GM21737 (cell line): Measurements from ENCODE around the gene C8A.

ENCODE experiments used
- ATAC-seq: cut with Tn5 transposase; IDR thresholded peaks from one replicate; pipeline ENCODE4 v1.9.1; 2021; ENCODE audit warnings: mild to moderate bottlenecking, moderate library complexity; ENCODE audit not compliant: unreplicated experiment

C8A gene

DNA sequence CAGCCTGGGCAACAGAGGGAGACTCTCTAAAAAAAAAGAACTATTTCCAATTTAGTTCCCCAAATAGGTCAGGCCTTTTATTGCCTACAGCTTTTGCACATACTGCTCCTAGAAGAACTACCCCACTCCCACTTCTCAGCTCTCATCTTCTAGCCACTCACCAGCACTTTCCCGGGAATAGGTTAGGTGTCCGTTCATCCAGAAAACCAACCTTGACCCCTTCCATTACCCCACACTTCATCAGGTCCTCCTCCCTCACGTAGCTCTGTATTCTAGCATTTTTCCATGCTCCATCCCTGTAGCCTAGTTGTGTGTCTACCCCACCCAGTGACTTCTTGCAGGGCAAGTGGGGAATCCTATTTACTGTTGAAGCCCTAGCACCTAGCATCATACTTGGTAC is 68.6 kb downstream of the C8A start:
- no peak for ATAC-seq

GRCh38 chr1:56924116-56924515 is 69.5 kb downstream of the C8A start:
- ATAC-seq, result no peak

- ATAC-seq, result no peak
Measured at GRCh38 chr1:56925193-56925592, 70.6 kb downstream of the C8A start.

- no peak for ATAC-seq
Measured at GRCh38 chr1:56927171-56927570, 72.6 kb downstream of the C8A start.

- ATAC-seq, result no peak
Measured at GRCh38 chr1:56927986-56928385, 73.4 kb downstream of the C8A start.

DNA sequence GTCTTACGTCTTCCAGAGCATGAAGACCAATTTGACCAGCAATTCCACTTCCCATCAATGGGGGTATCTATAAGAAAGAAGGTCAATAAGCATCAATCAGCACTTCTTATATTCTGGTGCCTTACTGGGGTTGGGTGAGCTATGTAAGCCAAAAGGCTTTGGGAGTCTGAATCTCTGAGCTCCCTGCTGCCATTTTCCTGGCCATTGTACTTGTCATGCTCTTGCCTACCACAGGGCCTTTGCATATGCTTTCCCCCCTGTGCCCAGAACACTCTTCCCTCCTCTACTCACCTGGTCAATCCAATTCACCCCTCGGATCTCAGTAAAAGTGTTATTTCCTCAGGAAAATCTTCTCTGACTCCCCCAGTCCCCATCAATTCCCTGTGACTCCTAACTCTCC is 74.9 kb downstream of the C8A start:
- no peak for ATAC-seq

DNA sequence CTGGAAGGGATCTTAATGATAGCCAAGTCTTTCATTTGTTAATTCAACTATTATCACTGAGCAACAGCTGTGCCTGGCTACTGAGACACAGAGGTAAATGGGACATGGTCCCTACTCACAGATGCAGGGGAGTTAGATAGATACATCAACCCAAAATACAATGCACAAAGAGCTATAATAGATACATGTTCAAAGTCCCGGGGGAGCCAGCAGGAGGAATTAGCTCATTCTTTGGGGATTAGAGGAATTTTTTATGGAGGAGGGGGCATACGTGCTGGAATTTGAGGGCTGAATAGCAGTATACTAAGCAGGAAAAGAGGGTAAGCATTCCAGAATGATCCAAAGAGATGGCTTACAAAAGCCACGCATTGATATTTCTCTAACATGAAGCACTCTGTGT is 76.6 kb downstream of the C8A start:
- no peak for ATAC-seq

DNA sequence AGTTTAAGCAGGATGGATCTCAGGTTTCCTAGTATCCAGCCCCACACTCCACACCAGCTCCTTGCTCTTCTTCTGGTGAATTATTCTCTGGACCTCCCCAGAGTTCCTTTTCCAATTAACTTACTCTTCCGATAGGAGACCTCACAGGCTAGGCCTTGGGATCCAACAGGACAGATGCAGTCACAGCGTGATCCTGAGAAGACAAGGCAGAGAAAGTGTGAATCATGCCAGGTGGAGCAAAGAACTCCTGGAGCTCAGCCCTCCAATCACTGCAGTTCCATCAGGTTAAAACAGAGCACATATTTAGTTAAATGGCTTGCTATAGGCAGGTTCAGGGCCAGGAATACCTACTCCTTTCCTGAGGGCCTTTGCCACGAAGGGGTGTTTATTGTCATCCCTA is 77.1 kb downstream of the C8A start:
- no peak for ATAC-seq

GRCh38 chr1:56933161-56933560 is 78.6 kb downstream of the C8A start:
- no peak for ATAC-seq

DNA sequence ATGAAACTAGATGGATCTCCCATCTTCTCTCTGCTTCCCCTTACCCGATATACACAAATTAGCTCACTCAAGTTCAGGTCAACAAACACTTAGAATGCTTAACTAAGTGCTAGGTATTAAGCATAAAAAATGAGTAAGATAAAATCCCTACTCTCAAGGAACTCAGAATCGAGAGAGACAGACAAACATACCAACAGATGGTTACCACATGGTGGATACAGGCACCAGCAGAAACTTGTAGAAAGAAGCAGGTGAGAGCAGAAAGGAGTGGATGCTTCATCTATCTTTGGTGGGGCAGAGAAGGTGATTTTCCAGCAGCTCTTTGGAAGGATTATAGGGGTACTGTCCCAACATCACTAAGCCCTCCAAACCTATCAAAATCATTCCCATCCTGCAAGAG is 79.0 kb downstream of the C8A start:
- no peak for ATAC-seq

DNA sequence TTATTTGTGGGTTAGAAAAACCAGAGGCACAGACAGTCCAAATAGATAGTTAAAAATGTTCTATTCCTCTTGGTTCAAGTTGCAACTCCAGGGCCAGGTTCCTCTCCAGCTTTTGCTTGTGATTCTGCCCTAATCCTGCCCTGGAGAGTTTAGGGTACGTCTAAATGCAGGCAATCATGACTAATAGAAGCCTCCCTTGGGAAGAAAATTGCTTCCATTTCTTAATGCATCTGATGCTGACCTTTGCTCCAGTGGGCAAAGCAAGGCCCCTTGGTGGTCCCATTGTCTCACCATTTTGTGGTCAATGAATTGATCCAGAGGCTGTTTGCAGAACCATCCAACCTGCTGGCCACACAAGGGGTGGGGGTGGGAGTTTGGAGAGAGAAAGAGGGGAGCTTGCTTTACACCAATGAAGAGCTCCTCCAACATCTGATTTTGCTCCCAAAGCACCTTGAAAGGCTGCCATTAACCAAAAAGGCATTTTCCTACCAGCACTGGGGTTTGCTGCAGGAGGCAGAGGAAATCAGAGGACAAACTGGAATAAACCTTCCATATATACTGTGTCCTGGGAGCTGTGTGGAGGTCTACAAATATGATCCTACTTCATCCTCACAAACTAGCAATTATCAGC is 79.9 kb downstream of the C8A start:
- ATAC-seq, result no peak

DNA sequence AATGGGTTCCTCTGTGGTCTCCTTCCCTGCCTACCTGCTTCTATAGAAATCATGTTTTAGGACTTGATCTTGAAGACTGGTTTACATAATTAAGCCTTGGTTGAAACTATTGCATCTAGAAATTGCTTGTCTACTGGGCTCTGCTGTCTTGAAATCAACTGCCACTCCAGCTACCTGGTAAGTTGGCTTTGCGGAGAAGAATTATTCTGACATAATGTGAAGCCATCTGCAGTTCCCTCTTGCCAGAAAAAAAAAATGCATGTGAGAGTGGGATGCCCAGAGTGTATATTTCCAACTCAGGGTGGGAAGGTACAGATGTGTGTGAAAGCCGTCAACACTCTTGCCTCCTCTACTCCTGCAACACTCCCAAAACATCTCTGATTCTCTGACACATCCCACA is 84.0 kb downstream of the C8A start:
- no peak for ATAC-seq

DNA sequence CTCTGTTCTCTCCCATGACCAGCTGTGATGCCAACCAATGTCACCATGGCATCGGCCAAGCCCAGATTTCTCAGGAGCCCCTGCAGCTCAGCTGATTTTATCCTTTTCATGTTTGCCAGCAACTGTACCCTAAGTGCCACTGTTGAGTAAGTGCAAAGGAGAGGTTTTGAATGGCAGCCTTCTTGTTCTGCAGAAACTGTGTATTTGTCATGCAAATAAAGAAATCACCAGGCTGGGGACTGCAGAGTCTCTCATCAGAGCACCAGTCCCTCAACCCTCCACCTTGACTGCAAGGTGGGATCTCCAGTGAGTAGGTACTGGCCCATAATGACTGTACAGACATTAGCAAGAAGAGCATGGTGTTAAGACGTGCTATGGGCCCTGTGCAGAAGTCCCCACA is 84.6 kb downstream of the C8A start:
- no peak for ATAC-seq

GRCh38 chr1:56940039-56940438 is 85.4 kb downstream of the C8A start:
- no peak for ATAC-seq

DNA sequence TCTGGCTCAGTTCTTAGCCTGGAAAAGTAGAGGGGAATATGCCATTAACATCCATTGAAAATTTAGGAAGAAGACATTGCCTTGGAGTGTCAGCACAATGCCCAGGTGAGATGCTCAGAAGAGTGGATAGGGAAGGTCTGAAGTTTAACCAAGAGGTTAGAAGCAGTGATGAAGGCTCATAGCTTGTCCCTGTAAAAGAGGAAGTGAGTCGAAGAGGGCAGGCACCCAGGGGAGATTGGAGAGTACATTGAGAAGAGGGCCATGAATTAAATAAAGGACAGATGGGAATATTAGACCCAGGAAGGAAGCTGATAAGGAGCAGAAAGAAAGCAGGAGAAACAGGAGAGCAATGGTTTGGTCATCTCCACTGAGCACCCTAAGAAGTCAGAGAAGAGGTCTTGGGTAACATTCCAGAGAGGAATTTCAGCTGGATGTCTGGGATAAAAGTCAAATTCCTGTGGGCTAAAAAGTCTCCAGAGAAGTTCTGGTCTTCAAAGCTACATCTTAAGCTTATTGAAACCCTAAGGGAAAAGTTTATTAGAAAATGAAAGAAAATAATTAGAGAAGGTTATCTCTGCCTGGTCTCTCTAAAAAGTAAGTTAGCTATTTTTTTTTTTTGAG is 93.9 kb downstream of the C8A start:
- no peak for ATAC-seq

- ATAC-seq, result no peak
Measured at GRCh38 chr1:56952501-56952900, 97.9 kb downstream of the C8A start.

DNA sequence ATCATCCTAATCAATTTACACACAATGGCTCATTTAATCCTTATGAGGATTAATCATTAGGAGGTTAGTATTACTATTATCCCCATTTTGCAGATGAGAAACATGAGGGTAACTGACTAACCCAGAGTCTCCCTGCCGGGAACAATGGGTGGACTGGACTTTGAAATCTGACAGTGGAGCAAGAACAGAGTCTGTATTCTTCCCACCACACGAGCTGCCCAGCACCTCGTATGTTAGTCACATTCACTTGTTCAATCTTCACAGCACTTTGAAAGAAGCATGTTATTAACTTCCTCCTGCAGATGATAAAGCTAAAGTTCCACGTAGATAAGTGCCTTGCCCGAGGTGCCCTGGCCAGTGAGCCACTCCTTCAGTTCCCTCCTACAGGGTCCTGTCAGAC is 98.8 kb downstream of the C8A start:
- ATAC-seq, result no peak

- ATAC-seq, result no peak
Measured at GRCh38 chr1:56954664-56955063, 100.1 kb downstream of the C8A start.

- no peak for ATAC-seq
Measured at GRCh38 chr1:56957931-56958330, 103.3 kb downstream of the C8A start.

DNA sequence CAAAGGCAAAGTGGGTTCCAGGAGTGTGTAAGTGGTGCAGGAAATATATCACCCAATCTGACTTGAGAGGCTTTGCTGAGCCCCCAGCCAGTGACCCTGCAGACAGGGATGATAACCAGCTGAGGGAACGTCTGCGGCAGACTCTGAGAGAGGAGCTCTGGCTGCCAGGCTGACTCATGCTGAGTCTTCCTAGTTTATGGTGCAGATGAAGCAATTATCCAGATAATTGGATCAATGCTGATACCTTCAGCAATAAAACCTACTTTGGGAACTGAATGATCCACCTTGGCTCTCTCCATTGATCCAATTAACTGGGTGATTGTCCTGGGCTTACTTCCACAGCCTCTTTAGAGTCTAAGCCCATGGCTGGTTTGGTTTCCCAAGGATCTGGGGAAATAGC is 103.9 kb downstream of the C8A start:
- no peak for ATAC-seq

DNA sequence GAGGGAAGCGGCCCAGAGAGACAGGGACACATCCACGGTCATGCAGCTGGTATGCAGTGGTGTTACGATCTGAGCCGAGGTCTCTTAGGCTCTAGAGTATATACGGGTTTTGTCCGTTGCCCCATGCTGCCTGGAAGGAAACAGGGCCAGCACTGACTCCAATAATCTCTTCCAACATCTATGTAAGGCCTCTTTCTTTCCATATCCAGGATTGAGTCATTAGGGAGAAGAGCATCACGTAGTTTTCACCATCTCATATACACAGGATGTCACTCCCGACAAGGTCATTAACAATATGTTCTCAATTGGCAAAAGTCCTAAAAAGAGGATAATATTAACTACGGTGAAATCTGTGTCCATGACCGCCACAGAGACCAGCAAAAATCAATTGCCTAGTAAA is 106.8 kb downstream of the C8A start:
- ATAC-seq, result no peak

GRCh38 chr1:56963667-56964066 is 109.1 kb downstream of the C8A start:
- no peak for ATAC-seq

- no peak for ATAC-seq
Measured at GRCh38 chr1:56964349-56965017, 109.9 kb downstream of the C8A start.
